Endodermal cell (in vitro differentiated cells): ENCODE results near the gene CUEDC1. TPM values are rescaled to one million over a fixed set of nuclear protein-coding genes. Genes with fewer than 3 reads are reported as not detected.

Source experiments
- DNase-seq: peaks from one replicate; pipeline ENCODE4 v3.0.0-alpha.2; 2017
- H3K27ac ChIP-seq: 2 replicates; pipeline ENCODE4 v1.5.1; 2013; ENCODE audit warnings: mild to moderate bottlenecking, low read depth, low read length, moderate library complexity
- H3K27me3 ChIP-seq: 2 replicates; pipeline ENCODE4 v1.6.1; 2013; ENCODE audit warnings: mild to moderate bottlenecking, low read length, moderate library complexity; ENCODE audit not compliant: insufficient read depth, control insufficient read depth, poor library complexity, severe bottlenecking
- H3K36me3 ChIP-seq: 2 replicates; pipeline ENCODE4 v1.7.0; 2013; ENCODE audit warnings: mild to moderate bottlenecking, low read length, moderate library complexity; ENCODE audit not compliant: control insufficient read depth, insufficient read depth
- H3K4me1 ChIP-seq: one replicate; pipeline ENCODE4 v1.7.0; 2013; ENCODE audit warnings: low read length; ENCODE audit not compliant: control insufficient read depth, insufficient read depth
- H3K4me3 ChIP-seq: 2 replicates; pipeline ENCODE4 v1.5.1; 2013; ENCODE audit warnings: mild to moderate bottlenecking, low read length, moderate library complexity
- H3K9ac ChIP-seq: 2 replicates; pipeline ENCODE4 v1.6.1; 2013; ENCODE audit warnings: mild to moderate bottlenecking, low read length, moderate library complexity; ENCODE audit not compliant: poor library complexity, severe bottlenecking; ENCODE audit errors: extremely low read depth
- H3K9me3 ChIP-seq: 2 replicates; pipeline ENCODE4 v1.6.1; 2013; ENCODE audit warnings: mild to moderate bottlenecking, low read length, moderate library complexity; ENCODE audit not compliant: control insufficient read depth
- H3K27ac Mint-ChIP-seq: 2 replicates; pipeline ENCODE4 v1.8.0; 2020; ENCODE audit warnings: mixed read lengths
- H3K27me3 Mint-ChIP-seq: 2 replicates; pipeline ENCODE4 v1.8.0; 2021; ENCODE audit warnings: mild to moderate bottlenecking, mixed read lengths; ENCODE audit not compliant: insufficient read depth
- H3K36me3 Mint-ChIP-seq: 2 replicates; pipeline ENCODE4 v1.8.0; 2020; ENCODE audit warnings: low read depth, mixed read lengths
- H3K4me1 Mint-ChIP-seq: 2 replicates; pipeline ENCODE4 v1.8.0; 2020; ENCODE audit warnings: mixed read lengths
- H3K4me3 Mint-ChIP-seq: 2 replicates; pipeline ENCODE4 v1.8.0; 2020; ENCODE audit warnings: mild to moderate bottlenecking, moderate library complexity, mixed read lengths
- H3K9me3 Mint-ChIP-seq: 2 replicates; pipeline ENCODE4 v1.8.0; 2020; ENCODE audit warnings: mild to moderate bottlenecking, mixed read lengths
- CTCF ChIP-seq: fragments of 200-600 bp; sonication (generic); conservative IDR thresholded peaks from 2 replicates; pipeline ENCODE4 v1.5.0; 2021; ENCODE audit warnings: antibody characterized with exemption, mild to moderate bottlenecking
- WGBS, 2 experiments: methylation state at CpG; one replicate each; pipeline versions ENCODE4 v1.1.5 to v1.1.7; 2013; ENCODE audit warnings: missing lambda C conversion rate in 2 of 2, mixed read lengths in 1 of 2; ENCODE audit not compliant: insufficient coverage in 1 of 2, insufficient read length in 1 of 2; 5-methylcytosine and 5-hydroxymethylcytosine counted together
- total RNA-seq, 2 donors: library from RNA; stranded (reverse); fragmentation: NEBNext Ultra II Directional in 1 of 2; extraction: Animal tissue kit (Norgen Biotek cat#: 25700) in 1 of 2; gene quantifications; 2 replicates in 1 of 2; 3 replicates in 1 of 2; pipeline ENCODE4 v1.2.1, GENCODE V29; 2021

Gene CUEDC1
- total RNA-seq, 2 donors from 2014 or later = 11.0 to 18.7 TPM

- Histone ChIP-seq H3K36me3 (peaks cover 31% of the 10 kb centered on the region), H3K9me3 (no peaks in the 10 kb centered on the region), H3K4me3 (no peak overlapping the region), H3K27ac (peak overlapping the region; percentile 71), H3K27me3 (no peaks in the 10 kb centered on the region), H3K9ac (no peak overlapping the region), H3K4me1 (peaks cover 14% of the 10 kb centered on the region)
- TF ChIP-seq CTCF = no peak
- Mint-ChIP-seq H3K36me3 (peaks cover 23% of the 10 kb centered on the region), H3K4me3 (no peak overlapping the region), H3K4me1 (peaks cover 52% of the 10 kb centered on the region), H3K9me3 (no peaks in the 10 kb centered on the region), H3K27ac (no peak overlapping the region), H3K27me3 (no peaks in the 10 kb centered on the region)
- WGBS, 2 experiments = 69 to 74% methylated on average over 2 of the region's 2 CpGs
- no peak for DNase-seq
These were observed 39.2 kb upstream of the CUEDC1 start for GRCh38 chr17:57994436-57994835.

- Mint-ChIP-seq H3K4me1 (peaks cover 54% of the 10 kb centered on the region), H3K27me3 (no peaks in the 10 kb centered on the region), H3K4me3 (no peak overlapping the region), H3K9me3 (no peaks in the 10 kb centered on the region), H3K36me3 (peaks cover 18% of the 10 kb centered on the region), H3K27ac (no peak overlapping the region)
- no peaks in the 10 kb centered on the region for H3K9me3 ChIP-seq
- H3K4me3 ChIP-seq = no peak overlapping the region
- peaks cover 24% of the 10 kb centered on the region for H3K36me3 ChIP-seq
- WGBS, 2 experiments = 60 to 80% methylated on average over 1 to 3 of the region's 3 CpGs
- no peaks in the 10 kb centered on the region for H3K27me3 ChIP-seq
- DNase-seq = no peak
- no peak overlapping the region for H3K9ac ChIP-seq
- H3K27ac ChIP-seq = peak overlapping the region; percentile 71
- H3K4me1 ChIP-seq = peaks cover 15% of the 10 kb centered on the region
- TF ChIP-seq CTCF = no peak
These were observed 38.5 kb upstream of the CUEDC1 start for GRCh38 chr17:57993471-57994365.

GRCh38 chr17:57991537-57991936 lies 36.3 kb upstream of the CUEDC1 start:
- Mint-ChIP-seq H3K4me3 (no peak overlapping the region), H3K36me3 (peaks cover 1% of the 10 kb centered on the region), H3K27ac (no peak overlapping the region), H3K4me1 (peaks cover 57% of the 10 kb centered on the region), H3K27me3 (no peaks in the 10 kb centered on the region), H3K9me3 (no peaks in the 10 kb centered on the region)
- no peaks in the 10 kb centered on the region for H3K27me3 ChIP-seq
- DNase-seq = no peak
- H3K9me3 ChIP-seq = no peaks in the 10 kb centered on the region
- no peak overlapping the region for H3K27ac ChIP-seq
- peaks cover 14% of the 10 kb centered on the region for H3K4me1 ChIP-seq
- H3K36me3 ChIP-seq = peaks cover 2% of the 10 kb centered on the region
- H3K9ac ChIP-seq = no peak overlapping the region
- no peak overlapping the region for H3K4me3 ChIP-seq
- no peak for TF ChIP-seq CTCF
